GM18520 (cell line): Measurements from ENCODE around the gene RPS27.

Experiments
- ATAC-seq: cut with Tn5 transposase; IDR thresholded peaks from one replicate; pipeline ENCODE4 v1.9.1; 2021; ENCODE audit not compliant: unreplicated experiment

The RPS27 gene

DNA sequence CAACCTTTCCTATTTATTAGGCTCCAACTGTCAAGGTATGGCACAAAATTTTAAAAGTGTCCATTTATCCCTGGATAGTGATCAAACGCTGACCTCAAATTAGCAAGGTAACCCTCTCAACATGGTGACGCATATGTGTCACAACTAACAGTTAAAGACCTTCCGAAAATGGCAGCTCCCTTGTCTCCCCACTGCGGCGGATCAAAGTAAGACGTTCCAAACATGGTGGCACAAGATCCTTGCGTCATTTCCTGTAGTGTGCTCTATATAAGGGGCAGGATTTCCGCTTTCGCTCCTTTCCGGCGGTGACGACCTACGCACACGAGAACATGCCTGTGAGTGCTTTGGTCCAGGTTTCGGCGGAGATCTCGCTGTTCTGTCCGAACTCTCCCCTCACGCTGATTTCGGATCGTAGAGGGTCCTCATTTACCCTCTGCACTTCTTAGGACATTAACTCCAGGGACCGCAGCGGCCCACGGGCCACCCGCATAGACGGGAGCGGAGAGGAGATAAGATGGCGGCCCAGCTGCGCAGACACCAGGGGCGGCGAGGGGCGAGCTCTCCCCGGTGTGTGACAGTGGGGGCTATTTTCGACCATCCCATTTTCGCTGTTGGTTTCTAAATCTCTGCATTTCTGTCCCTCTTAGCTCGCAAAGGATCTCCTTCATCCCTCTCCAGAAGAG lies at the start of gene RPS27:
TSS of gene RPS27 (plus strand) at position 295 of the 683 bp plus-strand sequence. CDS start at position 330, 35 bp downstream.
- ATAC-seq = peak; percentile 84

DNA sequence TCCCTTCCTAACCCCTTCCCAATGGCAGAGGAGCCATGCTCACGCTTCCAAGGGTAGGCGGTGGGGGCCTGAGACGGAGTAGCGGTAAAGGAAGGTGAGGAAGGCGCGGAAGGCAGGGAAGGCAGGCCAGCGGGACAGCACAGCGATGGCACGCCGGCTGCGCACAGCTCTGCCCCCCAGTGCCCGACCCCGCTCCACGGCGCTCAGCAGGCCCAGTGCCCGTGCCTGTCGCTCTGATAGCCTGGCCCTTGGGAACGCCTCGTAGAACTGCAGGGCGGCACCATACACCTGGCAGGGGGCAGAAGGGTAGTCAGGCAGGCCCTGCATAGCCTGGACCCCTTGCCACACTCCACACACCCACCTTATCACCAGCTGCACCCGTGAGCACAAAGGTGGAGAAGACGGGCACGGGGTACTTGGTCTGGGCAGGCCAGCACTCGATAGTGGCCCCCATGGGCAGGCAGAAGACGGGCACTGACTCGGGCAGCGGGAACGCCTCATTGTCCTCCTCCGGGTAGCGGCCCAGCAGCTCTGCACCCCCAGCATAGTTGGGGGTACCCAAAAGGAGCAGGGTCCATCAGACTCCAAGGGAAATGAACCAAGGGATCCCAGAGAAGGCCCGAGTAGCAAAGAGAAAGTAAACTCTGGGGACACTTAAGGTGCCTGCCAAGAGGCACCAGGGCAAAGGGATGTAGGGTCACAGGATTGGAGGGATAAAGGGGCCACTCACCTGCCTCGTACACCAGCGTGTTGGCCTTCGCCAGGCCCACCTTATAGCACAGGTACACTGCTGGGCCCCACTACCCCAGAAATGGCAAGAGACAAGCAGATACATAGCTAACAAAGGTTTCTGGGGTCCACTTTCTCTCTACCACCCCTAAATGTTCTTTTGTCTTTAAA lies 48.5 kb upstream of the RPS27 start:
- ATAC-seq = no peak

DNA sequence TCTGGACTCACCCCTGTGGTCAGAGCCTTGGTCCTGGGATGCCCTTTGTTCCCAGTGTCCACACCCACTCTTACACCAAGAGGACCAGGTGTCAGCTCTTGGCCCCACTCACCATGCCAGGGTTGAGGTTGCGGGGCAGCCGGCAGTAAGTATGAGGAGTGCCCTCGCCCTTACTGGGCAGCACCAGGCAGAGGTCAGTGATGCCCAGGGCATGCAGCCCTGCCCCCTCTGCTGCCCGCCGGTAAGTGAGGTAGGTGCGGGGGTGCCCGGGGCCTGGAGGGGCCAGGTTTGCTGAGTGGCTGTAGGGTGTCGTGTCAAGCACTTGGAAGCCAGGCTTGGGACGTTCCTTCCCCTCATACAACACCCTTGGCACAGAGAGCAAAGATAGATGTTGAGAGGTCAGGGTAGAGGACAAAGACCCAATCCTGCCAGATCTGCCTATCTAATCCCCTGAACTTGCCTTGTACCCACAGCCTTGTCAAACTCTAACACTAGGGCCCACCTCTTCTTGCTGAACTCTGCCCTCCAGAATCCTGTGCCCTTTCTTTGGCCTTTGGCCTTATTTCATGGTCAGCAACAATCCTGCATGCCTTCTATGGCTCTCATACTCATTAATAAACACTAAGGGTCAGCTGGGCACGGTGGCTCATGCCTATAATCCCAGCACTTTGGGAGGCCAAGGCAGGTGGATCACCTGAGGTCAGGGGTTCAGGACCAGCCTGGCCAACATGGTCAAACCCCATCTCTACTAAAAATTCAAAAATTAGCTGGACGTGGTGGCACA lies 47.6 kb upstream of the RPS27 start:
- no peak for ATAC-seq

GRCh38 chr1:153944005-153944826 lies 46.3 kb upstream of the RPS27 start:
- no peak for ATAC-seq

DNA sequence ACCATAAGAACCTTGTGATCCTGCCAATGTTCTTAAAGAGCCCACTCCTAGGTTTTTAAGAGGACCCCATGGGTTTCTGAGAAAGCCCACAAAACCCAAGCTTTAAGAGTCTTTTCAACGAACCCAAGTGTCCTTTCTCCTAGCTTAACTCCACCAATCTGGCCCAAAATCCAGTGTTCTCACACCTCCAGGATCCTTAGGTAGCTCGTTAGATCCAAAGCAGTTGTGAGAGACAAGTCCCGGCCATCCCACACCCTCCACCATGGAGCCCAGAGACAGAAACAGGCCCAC lies 45.8 kb upstream of the RPS27 start:
- ATAC-seq = no peak

- ATAC-seq = no peak
Observed at GRCh38 chr1:153945131-153945794, 45.3 kb upstream of the RPS27 start.

DNA sequence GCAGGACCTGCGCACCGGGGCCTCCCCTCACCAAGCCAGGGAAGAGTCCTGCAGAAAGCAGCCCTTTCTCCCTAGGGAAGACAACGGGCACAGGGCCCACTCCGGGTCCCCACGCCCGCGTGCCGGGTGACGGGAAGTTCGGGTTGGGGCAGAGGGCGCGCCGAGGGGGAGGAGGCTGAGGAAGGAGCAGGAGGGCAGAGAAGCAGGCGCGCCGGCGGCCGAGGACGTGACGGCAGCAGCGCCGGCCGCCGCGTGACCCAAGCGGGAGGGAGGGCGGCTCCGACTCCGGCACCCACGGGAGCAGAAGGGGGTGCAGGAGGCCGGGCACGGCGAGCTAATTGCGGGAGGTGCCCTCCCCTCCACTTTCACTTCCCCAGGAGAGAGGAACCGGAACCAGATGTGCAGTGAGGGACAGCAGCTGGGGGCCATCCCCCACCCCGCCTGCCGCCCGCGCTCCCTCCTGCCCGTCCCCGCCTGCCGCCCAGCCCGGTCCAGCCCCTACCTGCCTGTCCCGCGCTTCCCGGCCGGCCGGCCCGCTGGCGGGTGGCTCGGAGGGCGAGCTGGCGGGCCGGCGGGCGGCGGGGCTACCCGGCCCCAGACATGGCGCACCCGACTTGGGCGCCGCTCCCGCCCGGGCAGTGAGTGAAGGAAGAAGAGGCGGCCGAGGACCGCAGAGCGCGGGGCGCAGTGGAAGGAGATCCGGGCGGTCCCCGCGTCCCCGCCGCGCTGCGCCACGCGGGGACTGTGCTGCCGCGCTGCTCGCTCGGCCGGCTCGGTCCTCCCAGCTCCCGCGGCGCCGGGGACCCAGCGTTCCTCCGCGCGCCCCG lies 44.6 kb upstream of the RPS27 start:
- peak; percentile 76 for ATAC-seq

GRCh38 chr1:153946622-153947241 lies 43.8 kb upstream of the RPS27 start, which contains the start of gene DENND4B:
Gene DENND4B, minus strand, starts transcription at chr1:153946718. Its CDS starts 2,344 bp downstream, at chr1:153944374.
- peak; percentile 55 for ATAC-seq

GRCh38 chr1:153951183-153951582 lies 39.4 kb upstream of the RPS27 start:
- no peak for ATAC-seq

DNA sequence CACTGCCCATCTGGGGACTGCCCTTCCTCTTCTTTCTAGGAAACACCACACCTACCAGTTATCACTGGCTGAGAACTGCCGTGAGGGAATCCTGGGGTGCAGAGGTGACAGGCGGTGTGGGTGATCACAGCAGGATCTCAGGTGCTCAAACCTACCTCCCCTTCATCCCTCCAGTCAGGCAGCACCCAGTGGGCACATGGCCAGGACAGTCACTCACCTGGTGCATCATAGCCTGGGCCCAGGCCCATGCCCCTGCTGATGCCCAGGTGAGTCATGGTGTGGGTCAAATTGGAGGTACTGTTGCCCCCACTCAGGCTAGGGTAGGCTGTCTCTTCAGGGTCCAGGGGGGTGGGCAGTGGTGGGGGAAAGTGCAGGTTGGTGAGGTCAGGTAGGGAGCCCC lies 38.8 kb upstream of the RPS27 start:
- ATAC-seq = no peak

- no peak for ATAC-seq
Observed at GRCh38 chr1:153953859-153954365, 36.6 kb upstream of the RPS27 start.

- ATAC-seq = no peak
Observed at GRCh38 chr1:153954826-153955225, 35.7 kb upstream of the RPS27 start.

GRCh38 chr1:153956997-153957715 lies 33.4 kb upstream of the RPS27 start:
- ATAC-seq = no peak

DNA sequence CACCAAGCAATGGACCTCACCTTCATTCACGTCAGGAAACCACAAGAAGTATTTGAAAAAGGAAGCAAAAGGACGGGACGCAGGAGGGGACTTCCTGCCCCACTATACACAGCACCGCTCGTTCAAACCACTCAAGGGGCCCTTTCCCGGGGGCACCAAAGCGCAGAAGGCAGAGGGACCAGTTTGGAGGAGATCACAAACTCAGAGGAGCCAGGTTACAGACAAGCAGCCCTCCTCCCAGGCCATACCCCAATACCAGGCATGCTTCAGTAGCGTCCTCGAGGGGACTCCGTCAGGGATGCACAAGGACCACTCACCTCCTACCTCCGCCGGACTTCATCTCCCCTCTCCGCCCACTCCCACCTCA lies 32.8 kb upstream of the RPS27 start:
- ATAC-seq = no peak

GRCh38 chr1:153958111-153958960 lies 32.2 kb upstream of the RPS27 start, which contains the start of gene CRTC2:
Gene CRTC2, minus strand, starts transcription at chr1:153958612. Its CDS starts 115 bp downstream, at chr1:153958497.
- peak; percentile 68 for ATAC-seq

DNA sequence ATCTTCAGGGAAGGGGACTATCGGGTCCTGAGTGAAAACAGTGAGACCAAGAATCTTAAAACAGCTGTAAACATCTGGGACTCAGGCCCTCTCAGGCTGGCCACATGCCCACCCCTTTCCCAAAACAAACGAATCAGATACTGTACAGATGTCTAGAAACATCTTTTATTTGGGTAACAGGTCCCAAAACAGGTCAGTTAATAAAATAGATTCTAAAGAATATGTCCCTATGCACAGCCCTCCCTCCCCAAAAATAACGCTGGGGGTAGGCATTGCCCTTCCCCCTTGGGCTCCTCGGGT lies 31.7 kb upstream of the RPS27 start:
- ATAC-seq = no peak

GRCh38 chr1:153959454-153959853 lies 31.1 kb upstream of the RPS27 start:
- ATAC-seq = no peak
